Measurements from ENCODE around the gene CCDC106. TPM values are rescaled to one million over a fixed set of nuclear protein-coding genes. Genes with fewer than 3 reads are reported as not detected.

Gene CCDC106
- total RNA-seq, 2 donors from 2014 or later, result 19.1 to 30.0 TPM

- Histone ChIP-seq H3K4me1 (peaks cover 0 to 48% of the 10 kb centered on the region in 2 donors), H3K4me3 (peak within 1 kb of the TSS; percentile 94 to 99)
- DNase-seq (ENCODE audit: low spot score), result peak; percentile 81
Measured at GRCh38 chr19:55605637-55606470, 42.2 kb upstream of the CCDC106 start, which contains the start of gene ZNF865. Gene ZNF865 (plus strand): TSS chr19:55605647. CDS start chr19:55613619, 7,972 bp downstream.

GRCh38 chr19:55606471-55606787, 41.6 kb upstream of the CCDC106 start:
- Histone ChIP-seq H3K36me3 (peaks cover 26% of the 10 kb centered on the region), H3K27ac (peak overlapping the region; percentile 96 to 98), H3K4me3 (peak overlapping the region; percentile 94 to 99), H3K4me1 (peaks cover 0 to 47% of the 10 kb centered on the region in 2 donors), H3K9me3 (no peaks in the 10 kb centered on the region), H3K27me3 (no peaks in the 10 kb centered on the region)
- no peak for TF ChIP-seq CTCF (IDR thresholded peaks at IDR 0.05)
- no peak for DNase-seq (ENCODE audit: low spot score)

More at GRCh38 chr19:55605637-55606470, 42.2 kb upstream of the CCDC106 start, which contains the start of gene ZNF865:
- peak in 1 of 2 donors; percentile 71 for TF ChIP-seq CTCF (IDR thresholded peaks at IDR 0.05)
- peak within 1 kb of the TSS; percentile 96 to 98 for H3K27ac ChIP-seq
- H3K9me3 ChIP-seq, result no peaks in the 10 kb centered on the region
- H3K36me3 ChIP-seq, result peaks cover 26% of the 10 kb centered on the region
- no peaks in the 10 kb centered on the region for H3K27me3 ChIP-seq

GRCh38 chr19:55606817-55607216, 41.2 kb upstream of the CCDC106 start:
- Histone ChIP-seq H3K4me1 (peaks cover 0 to 50% of the 10 kb centered on the region in 2 donors), H3K4me3 (peak overlapping the region; percentile 94 to 99), H3K36me3 (peaks cover 26% of the 10 kb centered on the region), H3K27me3 (no peaks in the 10 kb centered on the region), H3K27ac (peak overlapping the region; percentile 96 to 98), H3K9me3 (no peaks in the 10 kb centered on the region)
- TF ChIP-seq CTCF (IDR thresholded peaks at IDR 0.05), result no peak
- no peak for DNase-seq (ENCODE audit: low spot score)

GRCh38 chr19:55609326-55609725, 38.7 kb upstream of the CCDC106 start:
- Histone ChIP-seq H3K27me3 (no peaks in the 10 kb centered on the region), H3K4me1 (peaks cover 0 to 61% of the 10 kb centered on the region in 2 donors), H3K9me3 (no peaks in the 10 kb centered on the region), H3K4me3 (no peak overlapping the region), H3K27ac (peak overlapping the region in 1 of 2 donors; percentile 23), H3K36me3 (peaks cover 26% of the 10 kb centered on the region)
- DNase-seq (ENCODE audit: low spot score), result no peak
- TF ChIP-seq CTCF (IDR thresholded peaks at IDR 0.05), result no peak

- no peak for DNase-seq (ENCODE audit: low spot score)
- Histone ChIP-seq H3K9me3 (no peaks in the 10 kb centered on the region), H3K4me3 (peak overlapping the region in 1 of 2 donors; percentile 11), H3K36me3 (peaks cover 38% of the 10 kb centered on the region), H3K4me1 (peaks cover 0 to 48% of the 10 kb centered on the region in 2 donors), H3K27ac (peak overlapping the region; percentile 68 to 92), H3K27me3 (no peaks in the 10 kb centered on the region)
- no peak for TF ChIP-seq CTCF (IDR thresholded peaks at IDR 0.05)
Measured at GRCh38 chr19:55611300-55611982, 36.6 kb upstream of the CCDC106 start.

Data from right atrium auricular region (tissue), 2 donors.